Islet precursor cell (in vitro differentiated cells): ENCODE measurements around the gene KLHL36.
A peak's percentile ranks its signal among the peaks of the same experiment; 100 is the strongest.

Experiments used
- DNase-seq: peaks from one replicate; pipeline ENCODE4 v3.0.0-alpha.2; 2018

Gene KLHL36

DNA sequence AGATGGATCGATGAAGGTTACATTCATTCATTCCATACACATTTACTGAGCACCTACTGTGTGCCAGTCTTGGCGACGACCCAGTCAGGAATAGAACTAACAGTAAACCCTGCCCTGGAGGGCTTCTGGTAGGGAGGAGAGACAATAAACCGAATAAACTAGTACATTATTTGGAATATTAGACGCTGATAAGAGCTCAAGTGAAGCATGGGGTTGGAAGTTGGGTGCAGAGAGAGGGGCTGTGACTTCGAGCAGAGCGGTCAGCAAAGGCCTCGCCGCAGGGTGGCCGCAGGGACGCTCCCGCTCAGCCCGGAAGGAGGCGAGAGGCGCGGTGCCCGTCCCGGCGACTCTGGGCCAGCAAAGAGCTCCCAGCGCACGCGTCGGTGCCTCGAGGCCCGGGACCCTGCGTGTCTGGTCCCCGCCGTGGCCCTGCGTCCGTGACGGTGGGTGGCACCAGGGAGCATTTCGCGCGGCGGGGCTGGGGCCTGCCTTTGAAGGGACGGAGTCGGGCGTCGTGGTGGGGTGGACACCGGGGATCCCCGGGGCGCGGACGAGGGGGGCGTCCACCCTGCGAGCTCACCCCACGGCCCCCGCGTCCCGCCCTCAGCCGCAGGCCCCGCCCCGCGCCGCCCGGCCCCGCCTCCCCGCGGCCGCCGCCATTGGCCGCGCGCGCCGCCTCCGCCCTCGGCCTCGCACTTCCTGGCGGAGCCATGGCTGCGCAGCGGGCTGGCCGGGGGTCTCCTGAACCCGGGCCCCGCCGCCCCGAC is at the start of gene KLHL36:
Gene KLHL36, plus strand, starts transcription at position 684 of the 767 bp plus-strand sequence. CDS start 2,357 bp downstream, outside the sequence.
- DNase-seq = peak; percentile 68

DNA sequence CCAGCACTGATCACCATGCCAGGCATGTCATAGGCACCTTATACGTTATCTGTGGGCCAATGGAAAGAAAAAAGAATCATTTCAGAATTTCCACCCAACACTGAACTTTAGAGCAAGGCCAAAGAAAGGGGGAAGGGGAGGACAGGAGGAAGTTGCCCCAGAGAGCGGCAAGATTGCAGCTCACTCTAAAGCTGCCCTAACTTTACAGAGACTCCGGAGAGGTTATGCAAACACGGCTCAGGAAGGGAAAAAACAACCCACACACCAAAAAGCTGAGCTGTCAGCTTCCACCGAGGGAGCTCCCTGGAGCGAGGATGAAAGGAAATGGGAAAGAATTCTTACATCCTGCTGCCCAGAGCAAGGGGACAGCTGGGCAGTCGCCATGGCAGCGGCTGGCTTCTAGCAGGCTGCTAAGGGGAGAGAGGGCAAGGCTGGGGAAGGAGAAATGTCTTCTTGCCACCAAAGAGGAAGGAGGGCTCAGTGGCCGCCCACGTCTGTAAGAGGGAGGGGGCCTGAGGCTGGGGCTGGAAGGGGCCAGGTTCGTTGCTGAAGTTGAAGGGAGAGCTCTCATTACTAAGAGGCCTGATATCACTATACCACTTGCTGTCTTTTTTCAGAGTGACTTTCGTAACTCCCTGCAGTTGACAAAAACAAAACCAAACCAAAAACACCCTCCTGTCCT is 48.6 kb upstream of the KLHL36 start:
- peak; percentile 86 for DNase-seq

DNA sequence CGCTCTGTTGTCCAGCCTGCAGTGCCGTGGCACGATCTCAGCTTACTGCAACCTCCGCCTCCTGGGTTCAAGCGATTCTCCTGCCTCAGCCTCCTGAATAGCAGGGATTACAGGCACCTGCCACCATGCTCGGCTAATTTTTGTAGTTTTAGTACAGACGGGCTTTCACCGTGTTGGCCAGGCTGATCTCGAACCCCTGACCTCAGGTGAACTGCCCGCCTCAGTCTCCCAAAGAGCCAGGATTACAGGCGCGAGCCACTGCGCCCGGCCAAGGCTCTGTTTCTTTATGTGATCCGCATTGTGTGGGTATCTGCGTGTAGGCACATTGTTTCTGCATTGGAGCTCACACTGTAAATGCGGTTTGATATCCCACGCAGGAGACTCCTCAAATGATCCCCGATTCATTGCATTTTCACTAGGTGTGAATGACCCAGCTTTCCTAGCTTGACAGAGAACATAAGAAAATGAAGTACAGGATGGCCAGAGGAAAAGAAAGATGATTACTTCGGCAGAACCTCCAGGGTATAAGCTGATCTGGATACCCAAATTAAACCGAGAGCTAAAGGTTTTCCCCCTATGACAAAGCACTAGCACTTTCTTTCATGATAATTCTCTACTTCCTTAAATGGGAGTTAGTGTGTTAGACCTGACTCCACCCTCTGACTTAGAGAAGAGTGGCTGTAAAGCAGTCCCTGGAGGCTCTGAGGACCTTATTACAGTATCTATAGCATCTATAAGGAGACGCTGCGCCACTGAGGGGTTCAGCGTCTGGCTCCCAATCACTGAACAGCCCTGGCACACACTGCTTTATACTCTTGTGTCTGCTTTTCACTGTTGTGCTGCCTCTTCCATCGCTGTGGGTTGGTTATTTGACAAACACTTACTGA is 47.7 kb upstream of the KLHL36 start:
- no peak for DNase-seq

DNA sequence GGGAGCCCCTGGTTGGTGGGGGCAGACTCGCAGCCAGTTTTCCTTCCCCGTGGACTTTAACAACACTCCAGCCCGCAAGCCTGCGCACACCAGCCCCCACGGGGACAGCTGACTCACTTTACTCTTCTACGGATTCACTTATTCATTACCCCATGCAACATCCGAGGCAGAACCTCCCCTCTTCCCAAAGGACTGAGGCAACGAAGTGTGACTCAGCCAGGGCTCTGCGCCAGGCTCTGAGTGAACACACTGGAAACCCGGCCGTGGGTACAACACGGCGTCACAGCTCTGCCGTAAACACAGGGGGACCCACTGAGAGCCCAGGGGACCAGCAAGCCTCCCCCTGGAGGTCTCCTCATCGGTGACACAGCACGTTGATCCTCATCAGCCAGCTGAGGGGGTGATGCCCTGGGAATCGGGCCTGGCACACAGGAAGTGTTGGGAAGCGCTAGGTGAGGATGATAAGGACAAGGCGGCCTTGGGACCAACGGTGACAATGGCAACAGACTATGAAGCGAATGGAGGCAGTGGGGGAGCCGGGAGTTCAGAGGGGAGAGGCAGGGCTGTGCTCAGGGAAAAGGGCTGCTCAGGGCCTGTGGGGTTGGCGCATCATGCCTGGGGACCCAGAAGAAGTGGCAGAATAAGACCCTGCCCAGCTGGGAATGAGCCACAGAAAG is 45.0 kb upstream of the KLHL36 start:
- DNase-seq = peak; percentile 63

DNA sequence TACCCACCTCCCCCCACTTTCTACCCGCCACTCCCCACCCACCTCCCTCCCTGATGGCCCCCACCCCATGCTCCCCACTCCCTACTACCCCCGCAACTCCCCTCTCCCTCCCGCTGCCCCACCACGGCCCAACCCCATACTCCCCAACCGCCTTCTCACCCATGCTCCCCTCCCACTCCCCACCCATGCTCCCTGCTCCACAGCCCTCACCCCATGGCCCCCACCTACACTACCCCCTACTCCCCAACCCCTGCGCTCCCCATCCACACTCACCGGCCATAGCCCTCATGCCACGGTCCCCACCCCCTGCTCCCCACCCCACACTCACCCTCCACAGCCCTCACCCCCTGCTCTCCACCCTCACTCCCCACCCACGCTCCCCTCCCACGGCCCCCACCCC is 44.4 kb upstream of the KLHL36 start:
- DNase-seq = no peak

DNA sequence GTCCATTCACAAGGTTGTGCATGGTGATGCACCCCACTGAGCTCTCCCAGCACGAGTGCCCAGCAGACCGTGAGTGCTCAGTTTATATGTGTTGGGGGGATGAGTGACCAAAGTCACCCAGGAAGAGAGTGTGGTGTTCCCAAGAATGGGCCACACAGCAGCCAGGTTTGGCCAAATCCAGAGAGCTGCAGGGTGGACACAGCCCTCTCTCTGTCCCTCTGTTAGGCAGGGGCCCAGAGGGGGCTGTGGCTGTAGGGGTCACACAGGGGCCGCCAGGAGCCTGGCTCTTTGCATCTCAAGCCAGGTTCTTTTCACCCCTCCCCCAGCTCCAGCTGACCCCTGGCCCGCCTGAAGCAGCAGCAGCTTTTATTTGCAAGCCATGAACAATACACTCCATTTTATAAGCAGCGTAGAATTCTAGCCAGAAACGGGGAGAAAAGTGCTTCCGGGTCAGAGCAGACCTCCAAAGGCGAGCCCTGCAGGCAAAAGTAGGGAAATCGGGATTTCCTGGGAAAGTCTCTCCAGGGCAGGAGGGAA is 43.8 kb upstream of the KLHL36 start:
- DNase-seq = no peak

DNA sequence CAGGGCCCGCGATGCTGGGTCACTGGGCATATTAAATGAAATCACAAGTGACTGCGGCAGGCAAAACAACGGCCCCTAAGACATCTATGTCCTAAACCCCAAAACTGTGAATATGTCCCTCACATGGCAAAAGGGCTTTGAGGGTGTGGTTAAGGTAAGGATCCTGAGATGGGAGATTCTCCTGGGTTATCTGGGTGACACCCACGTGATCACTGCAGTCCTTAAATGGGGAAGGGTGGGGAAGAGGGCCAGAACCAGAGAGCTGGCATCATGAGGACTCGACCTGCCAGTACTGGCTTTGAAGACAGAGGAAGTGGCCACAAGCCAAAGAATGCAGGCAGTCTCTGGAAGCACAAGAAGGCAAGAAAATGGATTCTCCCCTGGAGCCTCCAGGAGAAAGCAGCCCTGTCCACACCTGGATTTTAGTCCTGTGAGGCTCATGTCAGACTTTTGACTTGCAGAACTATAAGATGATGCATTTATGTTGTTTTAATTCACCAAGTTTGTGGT is 42.9 kb upstream of the KLHL36 start:
- DNase-seq = no peak

DNA sequence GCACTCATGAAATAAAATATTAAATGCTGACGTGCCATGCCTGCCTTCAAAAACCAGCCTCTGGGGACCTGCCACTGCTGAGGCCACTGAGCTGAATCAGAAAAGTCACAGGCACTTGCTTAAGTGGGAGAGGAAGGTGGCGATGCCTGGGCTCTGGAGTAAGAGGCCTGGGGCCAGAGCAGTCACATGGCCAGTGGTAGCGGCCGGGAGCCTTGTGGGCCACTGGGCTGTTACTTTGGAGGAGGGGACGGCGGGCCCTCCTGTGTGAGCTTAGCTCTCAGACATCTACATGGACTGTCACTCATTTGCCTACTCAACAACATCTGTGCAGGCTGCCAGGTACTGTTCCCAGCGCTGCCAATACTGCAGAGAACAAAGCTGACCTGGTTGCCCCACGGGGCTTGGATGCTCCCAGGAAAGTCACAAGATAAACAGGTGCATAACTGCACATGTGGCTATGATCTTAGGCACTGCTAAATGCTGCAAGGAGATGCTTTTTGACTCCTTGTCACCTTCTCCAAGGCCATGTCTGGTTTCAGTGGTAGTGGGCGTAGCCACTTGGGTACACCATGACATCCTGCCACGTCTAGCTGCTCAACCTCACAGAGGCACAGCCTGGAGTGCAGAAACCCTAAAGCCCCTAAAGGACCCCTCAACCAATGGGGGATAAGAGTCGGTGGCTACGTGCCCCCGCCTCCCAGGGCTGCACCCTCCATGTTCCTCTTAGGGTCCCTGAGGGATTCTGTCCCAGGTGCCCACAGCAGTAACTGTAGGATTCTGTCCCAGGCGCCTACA is 42.0 kb upstream of the KLHL36 start:
- DNase-seq = no peak

DNA sequence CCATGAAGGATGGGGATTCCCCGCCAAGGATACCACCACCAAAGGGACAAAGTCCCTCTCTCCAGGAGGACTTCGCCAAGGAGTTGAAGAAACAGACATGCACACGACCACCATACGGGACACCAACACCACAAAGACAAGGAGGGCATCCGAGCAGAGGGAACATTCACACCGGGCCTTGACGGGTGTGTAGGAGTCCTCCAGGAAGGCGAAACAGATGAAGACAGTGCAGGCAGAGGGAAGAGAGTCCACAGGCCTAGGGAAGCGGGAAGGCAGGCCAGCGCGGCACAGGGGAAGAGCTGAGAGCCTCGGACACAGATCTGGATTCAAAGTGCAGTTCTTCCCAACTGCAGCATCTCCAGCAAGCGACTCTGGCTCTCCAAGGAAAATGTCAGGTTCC is 41.2 kb upstream of the KLHL36 start:
- DNase-seq = no peak

DNA sequence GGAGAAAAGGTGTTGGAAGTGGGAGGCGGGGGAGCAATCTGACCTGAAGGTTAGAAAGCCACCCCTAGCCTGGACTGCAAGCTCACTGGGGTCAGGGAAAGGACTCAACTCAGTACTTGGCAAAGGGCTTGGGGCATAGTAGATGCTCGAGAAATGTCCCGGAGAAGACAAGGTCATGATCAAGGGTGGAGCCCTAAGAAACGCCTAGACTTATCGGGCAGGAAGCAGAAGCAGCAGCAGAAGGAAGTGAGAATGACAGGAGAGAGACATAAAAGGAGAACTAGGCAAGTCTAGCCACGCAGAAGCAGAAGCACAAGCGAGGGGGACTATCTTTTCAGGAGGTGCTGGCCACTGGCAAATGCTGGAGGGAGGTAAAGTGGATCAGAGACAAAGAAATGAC is 40.6 kb upstream of the KLHL36 start:
- DNase-seq = no peak

DNA sequence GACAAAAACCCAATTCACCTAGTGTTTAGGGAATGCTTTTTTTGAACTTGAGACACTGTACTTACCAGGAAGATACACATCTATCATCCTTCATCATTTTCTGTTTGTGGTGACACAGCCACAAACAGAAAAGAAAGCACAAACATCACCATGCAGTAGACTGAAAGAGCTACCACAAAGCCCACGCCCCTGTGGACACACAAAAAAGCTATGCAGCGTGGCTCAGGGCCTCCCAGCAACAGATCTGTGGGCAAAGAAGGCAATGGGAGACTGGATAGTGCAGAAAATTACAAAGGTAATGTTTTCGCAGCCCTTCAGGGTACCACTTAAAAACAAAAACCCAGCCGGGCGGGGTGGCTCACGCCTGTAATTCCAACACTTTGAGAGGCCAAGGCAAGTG is 40.0 kb upstream of the KLHL36 start:
- DNase-seq = no peak

DNA sequence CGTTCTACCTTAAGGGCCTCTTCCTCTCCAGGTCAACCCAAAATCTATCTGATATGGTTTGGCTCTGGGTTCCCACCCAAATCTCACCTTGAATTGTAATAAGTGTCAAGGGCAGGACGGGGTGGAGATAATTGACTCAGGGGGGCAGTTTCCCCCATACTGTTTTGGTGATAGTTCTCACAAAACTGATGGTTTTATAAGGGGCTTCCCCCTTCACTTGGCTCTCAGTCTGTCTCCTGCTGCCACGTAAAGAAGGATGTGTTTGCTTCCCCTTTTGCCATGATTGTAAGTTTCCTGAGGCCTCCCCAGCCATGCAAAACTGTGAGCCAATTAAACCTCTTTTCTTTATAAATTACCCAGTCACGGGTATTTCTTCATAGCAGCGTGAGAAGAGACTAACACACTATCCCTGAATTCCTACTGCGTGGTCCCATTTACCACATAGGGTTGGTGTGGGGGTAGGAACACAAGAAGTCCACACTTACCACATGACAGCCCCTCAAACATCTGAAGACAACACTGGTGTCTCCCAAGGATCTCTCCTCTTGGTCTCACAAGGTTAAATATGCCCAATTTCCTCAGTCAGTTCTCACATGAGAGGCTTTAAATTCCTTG is 38.6 kb upstream of the KLHL36 start:
- no peak for DNase-seq

DNA sequence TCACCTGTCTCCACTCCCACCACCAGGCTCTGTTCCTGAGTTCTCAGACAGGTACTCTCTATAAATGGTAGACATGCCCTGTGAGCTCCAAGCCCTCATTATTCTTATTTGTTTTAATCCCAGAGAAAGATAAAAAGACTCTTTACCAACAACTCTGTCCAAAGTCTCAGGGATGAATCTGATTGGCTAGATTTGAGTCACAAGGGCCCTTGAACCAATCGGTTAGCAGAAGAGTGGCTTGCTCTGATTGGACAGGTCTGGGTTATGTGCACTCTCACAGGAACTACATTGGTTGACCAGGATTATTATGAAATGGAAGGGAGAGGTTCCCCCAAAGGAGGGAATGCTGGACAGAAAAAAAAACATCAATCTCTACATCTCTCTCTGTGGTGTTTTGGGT is 37.9 kb upstream of the KLHL36 start:
- no peak for DNase-seq

DNA sequence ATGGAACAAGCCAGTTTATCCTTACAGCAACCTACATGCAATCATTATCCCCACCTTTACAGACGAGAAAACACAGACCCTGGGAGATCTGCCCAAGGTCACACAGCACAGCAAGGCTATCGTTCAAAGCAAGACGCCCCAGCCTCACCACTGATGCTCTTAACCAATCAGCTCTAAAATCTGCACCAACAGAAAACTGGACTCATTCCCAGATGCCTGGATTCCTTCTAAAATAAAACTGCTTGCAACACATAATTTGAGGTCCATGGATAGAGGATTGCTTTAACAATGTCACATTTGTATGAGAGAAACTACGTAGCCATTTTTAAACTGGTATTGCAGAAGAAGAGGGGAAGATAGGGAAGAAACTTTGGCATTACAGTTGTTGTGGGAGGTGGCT is 37.3 kb upstream of the KLHL36 start:
- no peak for DNase-seq

DNA sequence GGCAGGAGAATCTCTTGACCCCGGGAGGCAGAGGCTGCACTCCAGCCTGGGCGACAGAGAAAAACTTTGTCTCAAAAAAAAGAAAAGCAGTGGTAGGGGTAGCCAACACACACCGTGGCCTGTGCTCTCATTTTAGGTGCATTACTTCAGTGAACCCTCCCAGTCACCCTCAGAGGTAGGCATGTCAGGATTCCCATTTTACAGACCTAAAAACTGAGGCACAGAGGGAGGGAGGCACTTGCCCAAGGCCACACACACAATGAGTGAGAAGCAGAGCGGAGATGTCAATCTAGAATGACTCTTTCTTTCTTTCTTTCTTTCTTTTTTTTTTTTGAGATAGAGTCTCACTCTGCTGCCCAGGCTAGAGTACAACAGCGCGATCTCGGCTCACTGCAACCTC is 35.6 kb upstream of the KLHL36 start:
- DNase-seq = no peak

DNA sequence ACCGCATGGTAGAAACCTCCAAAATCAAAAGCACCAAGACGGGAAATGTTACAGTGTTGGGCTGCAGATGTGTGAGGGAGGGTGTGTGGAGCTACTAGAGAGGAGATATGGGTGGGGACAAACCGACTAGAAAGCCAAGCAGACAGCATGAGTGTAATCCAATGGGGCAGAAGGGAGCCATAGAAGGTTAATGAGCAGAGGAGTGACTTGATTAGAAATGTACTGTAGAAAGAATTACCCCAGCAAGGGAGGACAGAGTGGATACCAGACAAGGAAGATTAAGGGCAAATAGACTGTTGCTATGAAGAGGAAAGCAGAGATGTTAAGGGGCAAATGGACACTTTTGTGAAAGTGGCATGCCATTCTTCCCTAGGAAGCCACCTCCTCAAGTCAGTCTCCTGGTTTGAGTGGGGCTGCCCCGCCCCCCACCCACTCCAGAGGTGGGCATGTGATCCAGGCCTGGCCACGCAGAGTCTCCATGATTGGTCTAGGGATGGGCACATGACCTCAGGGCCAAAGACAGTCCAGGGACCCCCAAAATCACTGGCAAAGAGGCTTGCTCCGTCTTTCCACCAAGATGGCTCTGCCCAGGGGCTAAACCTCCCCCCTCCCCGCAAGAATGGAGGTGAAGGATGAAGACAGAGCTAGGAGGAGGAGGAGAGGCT is 34.8 kb upstream of the KLHL36 start:
- no peak for DNase-seq

DNA sequence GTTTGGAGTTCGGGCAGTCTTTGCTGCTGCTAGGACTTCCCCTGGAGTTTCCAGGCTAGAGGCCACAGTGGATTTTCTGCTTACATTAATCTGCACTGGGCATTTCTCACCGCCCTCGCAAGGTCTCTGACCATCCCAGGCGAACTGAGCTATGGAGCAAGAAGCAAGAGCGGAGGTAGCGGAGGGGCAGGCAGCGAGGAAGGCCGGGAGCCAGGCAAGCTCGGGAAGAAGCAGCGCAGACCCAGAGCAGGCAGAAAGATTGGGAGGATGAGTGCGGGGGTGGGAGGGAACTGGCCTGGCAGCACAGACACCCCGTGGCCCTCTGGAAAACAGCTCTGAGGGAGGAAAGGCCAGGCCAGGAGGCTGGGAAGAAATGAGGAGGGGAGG is 34.2 kb upstream of the KLHL36 start:
- peak; percentile 63 for DNase-seq

DNA sequence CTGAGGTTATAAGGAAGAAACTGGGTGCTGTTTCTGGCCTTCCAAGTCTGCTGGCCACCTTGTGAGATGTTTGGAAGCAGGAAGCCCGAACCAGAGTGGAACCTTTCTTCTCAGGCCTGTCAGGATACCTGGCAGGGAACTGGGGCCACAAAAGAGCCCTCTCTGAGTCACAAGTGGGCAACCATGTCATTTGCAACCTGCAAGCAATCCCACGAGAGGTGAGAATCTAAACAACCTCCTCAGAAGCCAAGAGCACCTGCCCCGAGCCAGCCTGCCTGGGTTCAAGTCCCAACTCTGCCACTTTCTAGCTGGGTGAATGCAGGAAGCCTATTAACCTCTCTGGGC is 33.7 kb upstream of the KLHL36 start:
- DNase-seq = no peak

DNA sequence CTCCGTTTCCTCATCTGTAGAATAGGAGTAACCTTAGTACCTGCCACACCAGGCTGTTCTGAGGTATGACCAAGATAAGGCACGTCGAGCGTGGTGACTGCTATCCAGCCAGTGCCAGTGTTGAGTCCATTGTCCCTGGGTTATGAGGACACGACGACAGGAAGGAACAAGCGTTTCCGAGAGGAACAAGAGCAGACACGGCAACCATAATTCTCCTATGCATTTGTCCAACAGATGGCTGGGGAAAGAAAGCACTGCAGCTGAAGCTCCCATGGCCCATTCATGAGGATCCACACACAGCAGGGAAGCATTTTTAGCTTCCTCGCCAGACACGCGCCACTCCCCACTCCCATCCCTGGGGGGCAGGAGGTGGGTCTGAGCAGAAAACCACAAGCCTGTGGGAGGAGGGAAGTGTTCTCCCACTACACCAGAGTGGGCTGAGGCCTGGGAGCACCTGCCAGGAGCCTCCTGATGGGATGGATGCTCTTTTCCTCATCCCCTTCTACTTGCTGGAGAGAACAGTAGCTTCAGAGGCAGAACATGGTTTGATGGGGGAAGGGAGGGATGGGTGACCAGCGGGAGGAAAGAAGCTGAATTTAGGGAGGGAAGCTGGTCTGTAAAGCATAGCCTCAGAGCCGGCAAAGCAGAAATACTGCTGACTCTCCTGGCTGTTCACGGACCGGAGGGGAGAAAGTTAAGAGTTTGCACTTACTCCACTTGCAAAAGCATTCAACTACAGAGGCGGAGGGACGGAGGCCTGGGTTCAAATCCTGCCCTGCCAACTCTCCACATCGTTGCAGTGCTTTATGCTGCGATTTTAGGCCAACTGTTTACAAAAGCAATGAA is 33.1 kb upstream of the KLHL36 start:
- DNase-seq = no peak

DNA sequence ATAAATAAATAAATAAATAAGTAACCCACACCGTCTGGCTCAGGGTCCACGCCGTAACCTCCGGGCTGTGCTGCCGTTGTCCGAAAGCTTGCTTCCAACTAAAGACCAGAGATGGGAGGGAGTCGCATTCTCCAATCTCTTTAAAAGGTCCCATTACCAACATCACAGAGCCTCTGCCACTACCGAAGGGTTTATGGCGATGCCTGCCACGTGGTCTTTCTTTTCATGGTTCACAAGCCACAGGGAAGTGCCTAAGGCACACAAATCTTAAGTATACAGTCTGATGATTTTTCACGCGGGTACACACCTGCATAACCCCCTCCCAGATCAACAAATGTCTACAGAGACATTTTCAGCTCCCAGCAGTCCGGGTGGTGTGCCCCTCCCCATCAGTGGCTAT is 31.8 kb upstream of the KLHL36 start:
- DNase-seq = peak; percentile 59
